ENCODE data around the gene ASPG. TPM values are rescaled to one million over a fixed set of nuclear protein-coding genes. Genes with fewer than 3 reads are reported as not detected.

Gene ASPG
- total RNA-seq, 4 donors from 2014 or later: 26.0 to 38.5 (median 28.2) TPM

GRCh38 chr14:104081951-104082464 lies 3.5 kb upstream of the ASPG start:
- H3K9me3 ChIP-seq: no peaks in the 10 kb centered on the region
- WGBS: 60% methylated on average over 1 of the region's 15 CpGs
- H3K27me3 ChIP-seq: peaks cover 52% of the 10 kb centered on the region
- no peak overlapping the region for H3K27ac ChIP-seq
- H3K4me1 ChIP-seq: peaks cover 8% of the 10 kb centered on the region
- H3K4me3 ChIP-seq: no peak overlapping the region
- no peak for DNase-seq (ENCODE audit: low spot score in 2 of 2)
- H3K36me3 ChIP-seq: no peaks in the 10 kb centered on the region
- no peak for TF ChIP-seq EP300 (IDR thresholded peaks at IDR 0.05)
- no peak for TF ChIP-seq POLR2AphosphoS5 (IDR thresholded peaks at IDR 0.05)
- TF ChIP-seq POLR2A (IDR thresholded peaks at IDR 0.05): no peak
- no peak for TF ChIP-seq CTCF (IDR thresholded peaks at IDR 0.05)

- Histone ChIP-seq H3K4me1 (peaks cover 8% of the 10 kb centered on the region), H3K27ac (no peak overlapping the region), H3K9me3 (no peaks in the 10 kb centered on the region), H3K4me3 (no peak overlapping the region), H3K27me3 (peaks cover 53% of the 10 kb centered on the region), H3K36me3 (no peaks in the 10 kb centered on the region)
- no peak for TF ChIP-seq EP300 (IDR thresholded peaks at IDR 0.05)
- TF ChIP-seq CTCF (IDR thresholded peaks at IDR 0.05): no peak
- no peak for TF ChIP-seq POLR2A (IDR thresholded peaks at IDR 0.05)
- no peak for TF ChIP-seq POLR2AphosphoS5 (IDR thresholded peaks at IDR 0.05)
- peak in 1 of 2 donors; percentile 62 for DNase-seq (ENCODE audit: low spot score in 2 of 2)
- WGBS: 46% methylated on average over 12 of the region's 12 CpGs
These were observed 2.7 kb upstream of the ASPG start for GRCh38 chr14:104082807-104083206.

DNA sequence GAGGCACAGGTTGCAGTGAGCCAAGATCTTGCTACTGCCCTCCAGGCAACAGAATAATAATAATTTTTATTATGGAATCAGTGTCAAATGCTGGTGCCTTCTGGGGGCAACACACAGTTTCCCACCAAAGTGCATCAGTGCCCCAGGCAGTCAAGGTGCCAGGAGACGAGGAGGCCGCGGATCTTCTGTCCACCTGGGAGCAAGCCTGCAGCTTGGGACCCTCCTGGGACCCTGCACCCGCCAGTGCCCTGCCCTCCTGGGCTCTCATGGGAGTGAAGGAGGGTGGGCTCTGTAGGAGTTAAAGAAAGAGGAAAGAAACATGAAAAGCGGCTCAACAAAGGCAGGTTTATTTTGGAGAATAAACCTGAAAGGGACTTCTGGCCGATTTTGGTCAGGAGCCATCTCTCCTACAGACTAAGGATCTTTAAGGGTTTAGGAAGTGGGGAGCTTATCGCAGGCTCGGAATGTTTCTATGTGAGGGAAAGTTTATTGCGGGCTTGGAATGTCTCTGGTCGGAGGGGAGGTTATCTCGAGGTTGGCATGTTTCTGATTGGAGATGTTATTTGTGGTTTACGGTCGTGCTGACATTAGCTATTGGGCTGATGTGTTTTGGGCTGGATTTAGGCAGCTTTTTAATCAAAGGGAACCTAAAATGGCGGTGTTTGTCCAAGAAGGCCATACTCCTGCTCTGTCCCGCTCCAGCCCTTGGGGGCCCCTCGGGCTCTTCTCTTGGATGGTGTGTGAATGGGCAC lies 1.1 kb upstream of the ASPG start:
- peaks cover 8% of the 10 kb centered on the region for H3K4me1 ChIP-seq
- no peak overlapping the region for H3K27ac ChIP-seq
- TF ChIP-seq EP300 (IDR thresholded peaks at IDR 0.05) (no peak), POLR2AphosphoS5 (IDR thresholded peaks at IDR 0.05) (no peak), POLR2A (IDR thresholded peaks at IDR 0.05) (no peak), CTCF (IDR thresholded peaks at IDR 0.05) (no peak)
- no peaks in the 10 kb centered on the region for H3K9me3 ChIP-seq
- H3K36me3 ChIP-seq: no peaks in the 10 kb centered on the region
- H3K27me3 ChIP-seq: peaks cover 53% of the 10 kb centered on the region
- 72% methylated on average over 16 of the region's 16 CpGs for WGBS
- H3K4me3 ChIP-seq: no peak overlapping the region
- no peak for DNase-seq (ENCODE audit: low spot score in 2 of 2)

DNA sequence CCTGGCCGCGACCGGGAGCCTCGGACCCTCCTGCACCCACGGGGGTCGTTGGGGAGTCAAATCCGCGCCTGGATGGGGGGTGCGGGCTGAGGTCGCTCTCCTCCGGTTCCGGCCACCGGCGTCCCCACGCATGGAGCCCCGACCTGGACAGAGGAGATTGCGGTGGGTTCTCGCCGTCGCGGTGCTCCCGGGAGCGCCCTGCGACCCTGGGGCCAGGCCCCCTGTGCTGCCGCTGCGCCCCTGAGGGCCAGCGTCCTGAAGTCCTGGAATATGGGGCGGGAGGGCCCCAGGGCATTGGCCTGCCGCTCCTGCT lies 345 bp downstream of the ASPG start:
- no peaks in the 10 kb centered on the region for H3K9me3 ChIP-seq

More for the DNA sequence above, 345 bp downstream of the ASPG start:
- peaks cover 8% of the 10 kb centered on the region for H3K4me1 ChIP-seq
- peak overlapping the region; percentile 19 for H3K4me3 ChIP-seq
- WGBS: no CpG with 5 or more reads among the region's 29 CpGs
- no peak overlapping the region for H3K27ac ChIP-seq
- peaks cover 53% of the 10 kb centered on the region for H3K27me3 ChIP-seq
- no peaks in the 10 kb centered on the region for H3K36me3 ChIP-seq
- no peak for DNase-seq (ENCODE audit: low spot score in 2 of 2)
- TF ChIP-seq POLR2A (IDR thresholded peaks at IDR 0.05) (no peak), EP300 (IDR thresholded peaks at IDR 0.05) (no peak), POLR2AphosphoS5 (IDR thresholded peaks at IDR 0.05) (no peak), CTCF (IDR thresholded peaks at IDR 0.05) (no peak)
